Measurements from ENCODE around the gene NRN1L. TPM values are rescaled to one million over a fixed set of nuclear protein-coding genes. Genes with fewer than 3 reads are reported as not detected.
A peak's percentile ranks its signal among the peaks of the same experiment; 100 is the strongest.
"Not testable (repeated sequence)": the region's sequence is repeated elsewhere in the genome, so short reads cannot be mapped to it uniquely, and the experiment has no call there.

NRN1L gene
- total RNA-seq, 1 experiment from 2014 or later: not detected

DNA sequence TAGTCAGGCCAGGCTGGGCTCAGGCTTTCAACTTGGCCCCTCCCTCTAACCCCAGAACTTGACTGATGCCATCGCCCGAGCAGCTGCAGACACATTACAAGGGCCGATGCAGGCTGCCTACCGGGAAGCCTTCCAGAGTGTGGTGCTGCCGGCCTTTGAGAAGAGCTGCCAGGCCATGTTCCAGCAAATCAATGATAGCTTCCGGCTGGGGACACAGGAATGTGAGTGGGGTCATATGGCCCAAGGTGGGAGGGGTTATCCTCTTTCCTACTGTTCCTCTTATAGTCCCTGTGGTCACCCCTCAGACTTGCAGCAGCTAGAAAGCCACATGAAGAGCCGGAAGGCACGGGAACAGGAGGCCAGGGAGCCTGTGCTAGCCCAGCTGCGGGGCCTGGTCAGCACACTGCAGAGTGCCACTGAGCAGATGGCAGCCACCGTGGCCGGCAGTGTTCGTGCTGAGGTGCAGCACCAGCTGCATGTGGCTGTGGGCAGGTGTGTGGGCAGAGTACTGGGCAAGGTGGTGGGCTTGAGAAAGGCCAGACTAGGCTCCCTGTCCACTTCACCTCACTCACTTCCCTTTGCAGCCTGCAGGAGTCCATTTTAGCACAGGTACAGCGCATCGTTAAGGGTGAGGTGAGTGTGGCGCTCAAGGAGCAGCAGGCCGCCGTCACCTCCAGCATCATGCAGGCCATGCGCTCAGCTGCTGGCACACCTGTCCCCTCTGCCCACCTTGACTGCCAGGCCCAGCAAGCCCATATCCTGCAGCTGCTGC, 2.1 kb upstream of the NRN1L start:
- no peak for DNase-seq (ENCODE audit: low spot score)

DNA sequence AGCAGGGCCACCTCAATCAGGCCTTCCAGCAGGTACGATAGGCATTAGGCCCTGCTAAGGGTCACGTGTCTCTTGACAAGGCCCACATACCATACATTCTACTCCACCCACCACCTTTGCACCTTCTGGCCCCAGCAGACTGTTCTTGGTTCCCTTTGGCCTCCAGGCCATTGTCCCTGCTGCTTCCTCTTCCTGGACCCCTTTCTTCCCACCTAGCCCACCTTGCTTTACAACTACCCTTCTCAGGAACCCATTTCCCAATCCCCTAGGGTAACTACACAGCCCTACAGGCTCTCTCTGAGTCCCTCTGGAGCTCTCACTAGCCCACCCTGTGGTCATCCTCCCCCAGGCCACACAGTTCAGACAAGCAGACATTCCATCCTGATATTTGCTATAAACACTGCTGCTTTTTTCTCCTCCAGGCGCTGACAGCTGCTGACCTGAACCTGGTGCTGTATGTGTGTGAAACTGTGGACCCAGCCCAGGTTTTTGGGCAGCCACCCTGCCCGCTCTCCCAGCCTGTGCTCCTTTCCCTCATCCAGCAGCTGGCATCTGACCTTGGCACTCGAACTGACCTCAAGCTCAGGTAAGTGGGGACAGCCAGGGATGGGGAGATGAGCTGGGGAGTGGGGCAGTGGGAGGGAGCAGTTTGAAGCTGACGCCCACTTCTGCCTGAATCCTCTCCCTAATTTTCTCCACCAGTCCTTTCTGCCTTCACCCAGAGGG, 1.4 kb upstream of the NRN1L start:
- DNase-seq (ENCODE audit: low spot score): no peak

DNA sequence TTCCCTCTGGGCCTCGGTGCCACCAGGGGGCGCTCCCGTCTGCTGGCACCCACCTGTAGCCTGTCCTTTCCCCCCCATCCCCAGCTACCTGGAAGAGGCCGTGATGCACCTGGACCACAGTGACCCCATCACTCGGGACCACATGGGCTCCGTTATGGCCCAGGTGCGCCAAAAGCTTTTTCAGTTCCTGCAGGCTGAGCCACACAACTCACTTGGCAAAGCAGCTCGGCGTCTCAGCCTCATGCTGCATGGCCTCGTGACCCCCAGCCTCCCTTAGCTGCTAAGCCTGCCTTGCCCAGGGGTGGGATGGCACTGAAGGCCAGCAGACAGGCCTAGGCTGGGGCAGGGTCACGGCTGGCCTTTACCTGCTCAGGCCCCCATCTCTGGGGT, 818 bp upstream of the NRN1L start:
- no peak for DNase-seq (ENCODE audit: low spot score)

DNA sequence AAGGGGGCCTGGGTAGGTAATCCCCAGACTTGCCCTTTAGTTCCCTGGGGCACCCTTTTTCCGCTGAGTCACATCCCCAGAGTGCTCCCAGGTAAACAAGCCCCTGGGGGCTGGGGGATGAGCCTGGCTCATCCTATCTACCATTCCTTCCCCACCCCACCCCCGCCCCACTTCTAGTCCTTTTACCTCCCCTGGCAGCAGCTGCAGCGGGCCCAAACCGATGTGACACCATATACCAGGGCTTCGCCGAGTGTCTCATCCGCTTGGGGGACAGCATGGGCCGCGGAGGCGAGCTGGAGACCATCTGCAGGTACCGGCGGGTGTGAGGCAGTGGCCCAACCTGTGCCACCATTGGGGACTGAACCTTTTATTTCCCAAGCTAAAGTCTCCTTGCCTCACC, 860 bp downstream of the NRN1L start:
- no peak for DNase-seq (ENCODE audit: low spot score)

DNA sequence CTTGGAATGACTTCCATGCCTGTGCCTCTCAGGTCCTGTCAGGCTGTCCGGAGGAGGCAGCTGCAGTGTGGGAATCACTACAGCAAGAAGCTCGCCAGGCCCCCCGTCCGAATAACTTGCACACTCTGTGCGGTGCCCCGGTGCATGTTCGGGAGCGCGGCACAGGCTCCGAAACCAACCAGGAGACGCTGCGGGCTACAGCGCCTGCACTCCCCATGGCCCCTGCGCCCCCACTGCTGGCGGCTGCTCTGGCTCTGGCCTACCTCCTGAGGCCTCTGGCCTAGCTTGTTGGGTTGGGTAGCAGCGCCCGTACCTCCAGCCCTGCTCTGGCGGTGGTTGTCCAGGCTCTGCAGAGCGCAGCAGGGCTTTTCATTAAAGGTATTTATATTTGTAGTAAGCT, 1.3 kb downstream of the NRN1L start:
- no peak for DNase-seq (ENCODE audit: low spot score)

DNA sequence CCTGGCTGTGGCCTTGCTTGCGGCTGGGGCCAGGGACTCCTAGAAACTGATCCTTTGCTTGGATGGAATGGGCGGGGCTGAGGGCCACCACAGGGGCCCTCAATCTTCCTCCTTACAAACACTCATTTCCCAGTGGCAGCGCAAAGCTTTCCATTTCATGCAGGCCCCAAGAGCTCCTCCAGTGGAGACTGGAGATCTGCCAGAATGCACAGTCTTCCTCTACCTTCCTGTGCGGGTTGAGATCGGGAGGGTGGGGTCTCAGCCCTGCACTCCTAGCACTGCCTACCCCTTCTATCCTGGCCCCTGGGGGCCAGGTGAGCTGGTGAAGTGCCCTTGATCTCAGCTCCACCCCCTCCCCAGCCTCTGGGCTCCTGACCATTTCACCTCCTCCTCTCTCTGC, 1.7 kb downstream of the NRN1L start:
- DNase-seq (ENCODE audit: low spot score): no peak

DNA sequence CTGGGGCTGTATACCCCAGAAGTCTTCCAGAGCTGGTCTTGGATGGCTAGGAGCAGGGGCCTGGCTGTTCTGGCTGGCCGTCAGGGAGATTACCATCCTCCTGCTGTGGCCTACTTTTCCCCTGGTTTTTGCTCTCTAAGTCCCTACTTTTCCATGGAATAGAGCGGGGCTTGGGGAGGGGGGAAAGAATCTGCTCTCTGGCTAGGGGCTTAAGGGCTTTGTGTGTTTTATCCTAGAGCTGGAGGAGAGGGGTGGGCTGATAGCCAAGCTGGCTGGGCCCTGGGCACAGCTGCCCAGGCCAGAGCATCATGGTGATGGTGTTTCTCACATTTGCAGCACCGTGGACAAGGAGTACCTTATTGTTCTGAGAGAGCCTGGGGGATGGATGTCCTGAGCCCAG, 3.6 kb downstream of the NRN1L start:
- no peak for DNase-seq (ENCODE audit: low spot score)

DNA sequence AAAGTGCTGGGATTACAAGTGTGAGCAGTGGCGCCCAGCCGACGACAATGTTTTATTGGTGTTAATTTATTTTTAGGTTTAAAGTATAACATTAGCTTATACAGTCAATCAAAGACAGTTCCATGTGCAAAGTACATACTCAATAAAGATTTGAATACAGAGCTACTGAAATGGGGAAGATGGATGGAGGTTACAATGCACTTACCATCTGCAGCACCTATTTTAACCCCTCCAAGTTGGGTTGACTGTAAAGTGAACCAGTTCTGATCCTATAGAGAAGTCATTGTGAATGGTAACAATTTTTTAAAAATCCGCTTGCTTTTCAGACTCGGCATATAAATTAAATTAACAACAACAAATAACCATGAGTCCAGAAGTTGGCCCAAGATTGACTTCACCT, 7.7 kb downstream of the NRN1L start:
- no peak for DNase-seq (ENCODE audit: low spot score)

DNA sequence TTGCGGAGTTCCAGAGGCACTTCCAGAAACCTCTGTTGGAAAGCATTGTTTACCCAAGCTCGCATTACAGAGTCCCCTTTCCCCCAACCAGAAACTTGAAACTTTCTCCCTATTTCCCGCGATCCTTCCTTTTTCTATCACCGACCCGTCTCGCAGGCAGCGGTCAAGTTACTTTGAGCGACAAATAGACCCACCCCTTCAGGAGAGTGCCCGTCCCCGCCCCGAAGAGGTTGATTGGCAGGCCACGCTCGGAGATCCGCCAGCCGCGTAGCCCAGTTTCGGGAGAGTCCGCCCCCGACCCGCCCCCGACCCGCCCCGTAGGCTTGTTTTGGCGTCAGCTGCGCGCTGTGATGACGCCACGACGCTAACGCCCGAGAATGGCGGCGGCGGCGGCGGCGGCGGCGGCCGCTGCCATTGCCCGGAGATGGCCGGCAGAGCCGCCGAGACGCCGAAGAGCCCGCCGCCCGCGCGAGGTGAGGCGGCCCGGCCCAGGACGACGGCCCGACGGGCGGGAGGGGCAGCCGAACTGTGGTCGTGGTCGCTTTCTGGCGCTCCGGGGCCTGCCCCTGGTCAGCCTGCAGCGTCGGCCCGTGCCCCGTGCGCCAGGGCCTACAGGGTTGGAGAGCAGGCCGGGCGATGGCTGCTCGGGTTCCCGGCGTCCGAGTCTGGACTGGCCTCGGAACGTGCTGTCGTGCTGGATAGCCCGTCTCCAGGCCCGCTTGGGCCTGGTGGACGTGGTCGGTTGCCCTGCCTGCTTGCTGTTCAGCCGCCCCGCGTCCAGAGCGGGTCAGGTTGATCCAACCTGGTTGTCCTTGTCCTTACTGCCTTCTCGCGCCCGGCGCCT, 8.4 kb downstream of the NRN1L start, which contains the start of gene PSKH1:
TSS of gene PSKH1 (plus strand) at position 356 of the 844 bp plus-strand sequence. CDS start 15,496 bp downstream, outside the sequence.
- DNase-seq (ENCODE audit: low spot score): peak; percentile 90

DNA sequence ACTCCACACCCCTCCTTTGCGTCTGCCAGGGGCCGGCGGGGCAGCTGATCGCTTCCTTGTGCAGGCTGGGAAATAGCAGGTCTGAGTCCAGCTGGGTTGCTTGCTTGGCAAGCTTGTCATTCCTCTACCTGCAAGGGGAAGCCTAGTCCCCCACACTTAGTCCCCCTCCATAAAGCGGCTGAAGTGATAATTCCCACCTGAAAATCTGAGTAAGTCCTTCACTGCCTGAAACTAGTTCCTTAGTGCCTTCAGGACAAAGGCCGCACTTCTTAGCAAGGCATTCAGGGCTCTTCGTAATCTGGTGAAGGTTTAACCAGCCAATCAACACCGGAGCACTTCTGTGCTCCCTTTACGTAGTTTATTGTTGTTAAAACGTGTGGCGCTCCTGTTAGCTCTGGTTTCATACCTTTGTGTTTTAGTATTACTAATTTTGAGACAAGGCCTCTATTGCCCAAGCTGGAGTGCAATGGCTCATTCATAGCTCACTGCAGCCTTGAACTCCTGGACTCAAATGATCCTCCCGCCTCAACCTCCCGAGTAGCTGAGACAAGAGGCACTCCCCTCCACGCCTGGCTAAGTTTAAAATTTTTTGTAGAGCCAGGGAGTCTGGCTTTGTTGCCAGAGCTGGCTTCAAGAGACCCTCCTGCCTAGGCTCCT, 9.2 kb downstream of the NRN1L start:
- DNase-seq (ENCODE audit: low spot score): no peak

DNA sequence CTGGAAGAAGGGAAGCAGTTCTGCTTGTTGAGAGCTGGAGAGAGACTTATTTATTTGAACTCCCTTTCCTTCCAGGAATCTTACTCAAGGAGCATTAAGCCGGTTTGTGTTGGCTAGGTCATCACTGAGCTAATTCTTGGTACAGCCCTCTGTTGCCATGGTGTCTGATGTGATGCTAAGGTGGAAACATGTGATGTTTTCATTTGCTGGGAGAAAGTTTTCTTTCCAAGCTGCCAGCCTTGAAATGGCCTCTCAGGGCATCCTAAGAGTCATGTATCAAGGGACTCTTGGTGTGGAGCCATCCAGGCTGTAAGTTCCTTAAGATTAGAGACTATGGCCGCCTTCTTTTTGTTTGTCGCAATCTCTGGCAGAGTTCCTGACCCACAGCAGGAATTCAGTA, 12.5 kb downstream of the NRN1L start:
- no peak for DNase-seq (ENCODE audit: low spot score)

DNA sequence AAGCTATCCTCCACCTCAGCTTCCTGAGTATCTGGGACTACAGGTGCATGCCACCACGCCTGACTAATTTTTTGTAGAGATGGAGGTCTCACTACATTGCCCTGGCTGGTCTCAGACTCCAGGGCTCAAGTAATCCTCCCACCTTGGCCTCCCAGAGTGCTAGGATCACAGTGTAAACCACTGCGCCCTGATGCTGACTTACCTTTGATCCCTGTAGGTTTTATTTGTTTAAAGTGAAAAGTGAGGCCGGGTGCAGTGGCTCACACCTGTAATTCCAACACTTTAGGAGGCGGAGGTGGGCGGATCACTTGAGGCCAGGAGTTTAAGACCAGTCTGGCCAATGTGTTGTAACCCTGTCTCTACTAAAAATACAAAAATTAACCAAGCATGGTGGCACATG, 17.0 kb downstream of the NRN1L start:
- DNase-seq (ENCODE audit: low spot score): no peak

DNA sequence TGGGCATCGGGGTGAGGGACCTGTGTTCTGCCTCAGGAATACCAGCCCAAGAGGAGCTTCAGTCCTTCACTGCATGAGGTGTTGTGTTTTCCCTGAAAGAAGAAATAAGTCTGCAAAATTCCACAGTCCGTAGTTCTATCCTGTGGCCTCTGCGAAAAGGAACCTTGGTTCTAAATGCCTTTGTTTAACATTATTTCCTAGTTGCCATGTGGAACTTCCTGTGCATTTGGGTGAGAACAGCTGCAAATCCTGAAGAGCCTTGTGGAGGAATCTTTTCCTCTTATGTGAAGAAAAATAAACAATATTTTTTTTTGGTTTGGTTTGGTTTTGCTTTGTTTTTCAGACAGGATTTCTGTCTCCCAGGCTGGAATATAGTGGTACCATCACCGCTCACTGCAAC, 18.1 kb downstream of the NRN1L start:
- DNase-seq (ENCODE audit: low spot score): no peak

DNA sequence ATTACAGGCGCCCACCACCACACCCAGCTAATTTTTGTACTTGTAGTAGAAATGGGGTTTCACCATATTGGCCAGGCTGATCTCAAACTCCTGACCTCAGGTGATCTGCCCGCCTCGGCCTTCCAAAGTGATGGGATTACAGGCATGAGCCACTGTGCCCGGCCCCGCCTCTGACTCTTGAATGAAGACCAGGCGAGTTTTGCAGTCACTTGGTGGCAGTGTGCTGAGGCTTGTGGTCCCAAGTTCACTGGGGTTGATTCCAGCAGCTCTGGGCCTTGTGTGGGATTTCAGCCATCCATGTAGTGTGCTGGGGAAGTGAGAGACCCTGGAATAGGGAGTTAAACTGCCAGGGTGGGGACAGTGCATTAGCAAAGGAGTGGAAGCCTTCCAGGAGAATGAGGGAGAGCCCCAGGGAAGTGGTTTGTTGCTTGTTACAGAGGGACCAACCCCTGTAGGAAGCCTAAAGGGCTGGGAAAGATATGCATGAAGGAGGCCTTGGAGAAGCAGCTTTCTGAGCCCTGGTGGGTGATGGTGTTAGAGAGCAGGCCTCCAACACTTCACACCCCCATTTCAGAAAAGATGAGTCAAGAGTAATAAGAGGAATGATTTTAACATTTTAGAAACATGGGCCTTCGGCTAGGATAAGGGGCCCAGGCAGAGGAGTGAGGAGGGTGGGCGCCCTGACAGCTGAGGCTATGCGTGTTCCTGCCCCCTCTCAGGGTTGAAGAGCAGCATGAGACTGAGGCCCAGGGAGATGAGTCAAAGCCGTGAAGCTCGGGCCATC, 22.9 kb downstream of the NRN1L start:
- no peak for DNase-seq (ENCODE audit: low spot score)

DNA sequence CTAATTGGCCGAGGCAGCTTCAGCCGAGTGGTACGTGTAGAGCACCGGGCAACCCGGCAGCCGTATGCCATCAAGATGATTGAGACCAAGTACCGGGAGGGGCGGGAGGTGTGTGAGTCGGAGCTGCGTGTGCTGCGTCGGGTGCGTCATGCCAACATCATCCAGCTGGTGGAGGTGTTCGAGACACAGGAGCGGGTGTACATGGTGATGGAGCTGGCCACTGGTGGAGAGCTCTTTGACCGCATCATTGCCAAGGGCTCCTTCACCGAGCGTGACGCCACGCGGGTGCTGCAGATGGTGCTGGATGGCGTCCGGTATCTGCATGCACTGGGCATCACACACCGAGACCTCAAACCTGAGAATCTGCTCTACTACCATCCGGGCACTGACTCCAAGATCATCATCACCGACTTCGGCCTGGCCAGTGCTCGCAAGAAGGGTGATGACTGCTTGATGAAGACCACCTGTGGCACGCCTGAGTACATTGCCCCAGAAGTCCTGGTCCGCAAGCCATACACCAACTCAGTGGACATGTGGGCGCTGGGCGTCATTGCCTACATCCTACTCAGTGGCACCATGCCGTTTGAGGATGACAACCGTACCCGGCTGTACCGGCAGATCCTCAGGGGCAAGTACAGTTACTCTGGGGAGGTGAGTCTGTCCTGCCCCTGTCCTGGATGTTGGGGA, 24.5 kb downstream of the NRN1L start:
- no peak for DNase-seq (ENCODE audit: low spot score)

DNA sequence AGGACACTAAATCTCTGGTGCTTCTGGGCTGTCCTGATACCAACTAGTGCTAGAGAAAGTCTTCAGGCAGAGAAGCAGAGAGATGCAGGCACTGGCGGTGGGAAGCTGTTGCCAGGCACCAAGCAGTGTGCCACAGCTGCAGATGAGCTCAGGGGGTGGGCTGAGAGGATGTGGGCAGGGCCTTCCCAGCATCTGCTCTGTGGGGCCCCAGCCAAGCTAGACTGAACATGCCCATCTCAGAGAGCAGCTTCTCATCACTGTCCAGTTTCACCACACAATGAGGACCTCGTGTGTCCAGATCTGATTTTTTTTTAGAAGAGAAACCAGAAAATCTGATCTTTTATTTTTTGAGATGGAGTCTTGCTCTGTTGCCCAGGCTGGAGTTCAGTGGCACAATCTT, 25.5 kb downstream of the NRN1L start:
- no peak for DNase-seq (ENCODE audit: low spot score)

DNA sequence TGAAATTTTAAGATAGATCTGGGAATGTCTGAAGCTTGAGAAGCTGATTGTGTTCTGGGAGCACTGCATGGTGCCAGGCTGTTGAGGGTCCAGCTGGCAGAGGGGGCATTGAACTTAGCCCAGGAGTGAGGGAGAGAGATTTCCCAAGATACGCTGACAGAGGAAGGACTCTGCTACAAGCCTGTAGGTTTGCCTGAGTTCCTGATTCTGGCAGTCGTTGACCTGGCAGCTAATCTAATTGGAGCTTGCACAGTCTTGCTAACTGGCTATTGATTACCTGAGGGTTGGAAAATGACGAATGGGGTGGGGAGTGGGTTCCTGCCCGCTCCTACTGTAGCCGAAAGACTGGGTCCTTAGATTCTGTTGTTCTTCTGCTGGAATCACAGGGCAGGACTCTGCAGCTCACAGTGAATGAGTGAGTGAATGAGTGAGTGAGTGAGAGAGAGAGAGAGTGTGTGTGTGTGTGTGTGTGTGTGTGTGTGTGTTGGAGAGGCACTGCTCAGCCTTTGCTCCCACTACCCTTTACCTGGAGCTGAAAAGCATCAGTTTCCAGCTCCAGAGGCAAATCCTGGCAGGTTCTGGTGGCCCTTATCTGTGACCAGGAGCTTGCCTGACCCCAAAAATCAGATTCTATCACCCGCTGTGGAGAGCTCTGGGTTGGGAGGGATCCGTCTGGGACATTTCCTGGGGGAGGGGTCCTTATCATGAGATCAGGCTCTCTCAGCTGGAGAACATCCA, 30.2 kb downstream of the NRN1L start:
- no peak for DNase-seq (ENCODE audit: low spot score)

DNA sequence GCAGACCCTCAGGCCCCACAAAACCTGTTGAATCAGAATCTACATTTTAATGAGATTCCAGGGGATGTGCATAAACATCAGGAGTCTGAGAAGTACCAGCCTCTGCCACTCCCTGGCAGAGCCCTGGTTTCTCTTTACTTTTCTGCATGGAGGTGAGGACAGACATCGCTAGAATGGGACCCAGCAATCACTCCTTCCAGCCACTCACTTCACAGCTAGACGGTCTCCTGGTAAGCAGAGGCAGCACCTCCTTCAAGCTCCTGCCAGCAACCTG, 30.7 kb downstream of the NRN1L start:
- DNase-seq (ENCODE audit: low spot score): not testable (repeated sequence)

DNA sequence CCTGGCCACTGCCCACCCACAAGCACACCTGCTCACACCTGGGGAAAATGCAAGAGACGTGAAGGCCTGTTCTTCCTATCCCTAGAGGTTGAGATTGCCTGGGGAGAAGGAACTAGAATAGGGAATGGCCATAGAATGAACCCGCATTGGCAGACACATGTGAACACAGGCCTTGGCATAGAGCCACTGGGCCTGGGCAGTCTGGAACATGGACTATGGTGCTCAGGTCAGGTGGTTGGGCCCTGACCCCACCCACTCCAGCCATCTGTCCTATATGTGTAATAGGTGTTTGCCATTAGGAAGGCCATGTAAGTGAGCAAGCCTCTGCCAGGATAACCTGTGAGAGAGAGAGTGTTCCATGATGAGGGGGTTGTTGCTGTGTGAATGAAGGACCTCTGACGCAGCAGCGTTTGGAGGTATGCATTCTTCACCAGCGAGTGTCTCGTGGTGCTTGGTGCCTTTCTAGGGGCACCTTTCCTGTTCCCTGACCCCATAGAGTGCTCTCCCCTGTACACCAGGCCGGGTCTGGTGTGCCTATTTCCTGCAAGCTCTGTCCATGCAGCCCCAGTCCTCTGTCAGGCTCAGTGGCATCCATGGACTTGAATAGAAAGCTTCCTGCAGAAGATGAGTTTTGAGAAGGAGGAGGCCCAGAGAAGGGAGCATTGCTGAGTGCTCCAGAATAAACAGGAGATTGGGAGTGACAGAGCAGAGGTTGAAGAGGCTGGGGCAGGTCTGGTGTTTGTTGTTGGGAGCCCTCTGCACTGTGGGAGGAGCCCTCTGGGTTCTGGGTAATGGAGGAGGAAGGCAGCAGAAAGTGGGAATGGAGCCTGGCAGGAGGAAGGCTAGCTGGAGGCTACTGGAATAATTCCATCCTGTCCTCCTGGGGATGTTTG, 31.4 kb downstream of the NRN1L start:
- DNase-seq (ENCODE audit: low spot score): no peak

Measured in H4 (cell line).